SW480 (cell line): Measurements from ENCODE around the gene ZBBX.
A peak's percentile ranks its signal among the peaks of the same experiment; 100 is the strongest.
"Not testable (repeated sequence)": the region's sequence is repeated elsewhere in the genome, so short reads cannot be mapped to it uniquely, and the experiment has no call there.

Experiments
- DNase-seq: peaks from one replicate; pipeline ENCODE4 v3.0.0-alpha.2; 2016; ENCODE audit warnings: low spot score

ZBBX gene

GRCh38 chr3:167380004-167380689 is at the start of gene ZBBX:
TSS of gene ZBBX (minus strand) at chr3:167380297. CDS start at chr3:167372901, 7,396 bp downstream.
- DNase-seq, result peak; percentile 53

- not testable (repeated sequence) for DNase-seq
Measured at GRCh38 chr3:167426962-167427361, 46.9 kb upstream of the ZBBX start.

GRCh38 chr3:167422396-167422795 is 42.3 kb upstream of the ZBBX start:
- DNase-seq, result not testable (repeated sequence)

GRCh38 chr3:167409611-167410010 is 29.5 kb upstream of the ZBBX start:
- DNase-seq, result no peak

GRCh38 chr3:167406876-167407492 is 26.9 kb upstream of the ZBBX start:
- DNase-seq, result peak; percentile 71

- no peak for DNase-seq
Measured at GRCh38 chr3:167397826-167398225, 17.7 kb upstream of the ZBBX start.

- no peak for DNase-seq
Measured at GRCh38 chr3:167396075-167396474, 16.0 kb upstream of the ZBBX start.

GRCh38 chr3:167394003-167394402 is 13.9 kb upstream of the ZBBX start:
- no peak for DNase-seq

- DNase-seq, result no peak
Measured at GRCh38 chr3:167382155-167382554, 2.1 kb upstream of the ZBBX start.

GRCh38 chr3:167375478-167375877 is 4.6 kb downstream of the ZBBX start:
- DNase-seq, result no peak

- peak; percentile 4 for DNase-seq
Measured at GRCh38 chr3:167372138-167372537, 8.0 kb downstream of the ZBBX start.

- DNase-seq, result no peak
Measured at GRCh38 chr3:167361948-167362347, 18.1 kb downstream of the ZBBX start.

GRCh38 chr3:167361306-167361705 is 18.8 kb downstream of the ZBBX start:
- DNase-seq, result no peak

GRCh38 chr3:167355446-167355845 is 24.7 kb downstream of the ZBBX start:
- no peak for DNase-seq

GRCh38 chr3:167354751-167355150 is 25.3 kb downstream of the ZBBX start:
- no peak for DNase-seq

GRCh38 chr3:167350245-167350862 is 29.7 kb downstream of the ZBBX start:
- DNase-seq, result peak; percentile 33

- no peak for DNase-seq
Measured at GRCh38 chr3:167346171-167346570, 33.9 kb downstream of the ZBBX start.

GRCh38 chr3:167330993-167331785 is 48.9 kb downstream of the ZBBX start:
- DNase-seq, result no peak

GRCh38 chr3:167323572-167323971 is 56.5 kb downstream of the ZBBX start:
- DNase-seq, result no peak

- no peak for DNase-seq
Measured at GRCh38 chr3:167318996-167319615, 61.0 kb downstream of the ZBBX start.

- no peak for DNase-seq
Measured at GRCh38 chr3:167318306-167318705, 61.8 kb downstream of the ZBBX start.

GRCh38 chr3:167306319-167306718 is 73.8 kb downstream of the ZBBX start:
- DNase-seq, result no peak
